HG03064 (cell line): ENCODE measurements around the gene WAC.
"Not testable (repeated sequence)": the region's sequence is repeated elsewhere in the genome, so short reads cannot be mapped to it uniquely, and the experiment has no call there.

Experiments used
- ATAC-seq: cut with Tn5 transposase; IDR thresholded peaks from one replicate; pipeline ENCODE4 v1.9.1; 2021; ENCODE audit warnings: low read depth; ENCODE audit not compliant: unreplicated experiment

Gene WAC

DNA sequence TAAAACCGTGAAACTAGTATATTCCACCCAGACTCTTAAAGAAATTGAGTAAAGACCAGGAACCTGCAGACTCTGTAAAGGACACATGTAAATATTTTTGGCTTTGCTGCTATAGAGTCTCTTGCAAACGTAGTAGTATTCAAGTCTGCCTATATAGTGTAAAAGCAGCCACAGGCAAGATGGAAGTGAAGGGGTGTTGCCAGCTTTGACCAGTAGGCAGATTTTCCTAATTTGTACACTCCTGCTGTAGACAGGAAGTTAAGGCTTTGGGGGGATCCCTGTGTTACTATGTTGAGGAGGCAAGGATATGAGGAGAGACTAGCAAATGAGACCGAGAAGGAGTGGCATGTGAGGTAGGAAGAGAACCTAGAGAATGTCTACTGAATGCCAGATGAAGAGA, 27.7 kb downstream of the WAC start:
- ATAC-seq = no peak

DNA sequence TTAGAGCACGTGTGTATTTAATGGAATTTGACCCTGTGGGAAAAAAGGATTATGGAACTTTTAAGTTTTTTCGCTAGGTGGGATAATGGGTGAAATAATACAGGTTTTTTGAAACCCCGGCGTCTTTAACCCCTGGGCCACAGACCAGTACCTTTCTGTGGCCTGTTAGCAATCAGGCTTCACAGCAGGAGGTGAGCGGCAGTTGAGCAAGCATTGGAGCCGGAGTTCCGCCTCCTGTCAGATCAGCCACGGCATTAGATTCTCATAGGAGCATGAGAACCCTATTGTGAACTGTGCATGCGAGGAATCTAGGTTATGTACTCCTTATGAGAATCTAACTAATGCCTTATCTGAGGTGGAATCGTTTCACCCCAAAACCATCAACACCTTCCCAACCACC, 28.6 kb downstream of the WAC start:
- ATAC-seq = no peak

DNA sequence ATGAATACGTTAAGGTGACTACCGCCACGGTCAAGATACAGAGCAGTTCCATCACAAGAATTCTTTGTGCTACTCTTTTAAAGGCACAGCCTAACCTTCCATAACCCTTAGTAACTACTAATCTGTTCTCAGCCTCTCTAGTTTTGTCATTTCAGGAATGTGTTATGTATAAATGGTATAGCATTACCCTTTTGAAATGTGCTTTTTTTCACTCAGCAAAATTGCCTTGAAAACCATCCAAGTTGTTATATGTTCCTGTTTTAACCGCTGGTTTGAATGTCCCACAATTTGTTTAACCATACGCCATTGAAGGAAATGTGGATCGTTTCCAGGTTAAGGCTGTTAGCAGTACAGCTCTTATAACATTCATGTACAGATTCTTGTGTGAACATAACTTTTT, 32.0 kb downstream of the WAC start:
- no peak for ATAC-seq

DNA sequence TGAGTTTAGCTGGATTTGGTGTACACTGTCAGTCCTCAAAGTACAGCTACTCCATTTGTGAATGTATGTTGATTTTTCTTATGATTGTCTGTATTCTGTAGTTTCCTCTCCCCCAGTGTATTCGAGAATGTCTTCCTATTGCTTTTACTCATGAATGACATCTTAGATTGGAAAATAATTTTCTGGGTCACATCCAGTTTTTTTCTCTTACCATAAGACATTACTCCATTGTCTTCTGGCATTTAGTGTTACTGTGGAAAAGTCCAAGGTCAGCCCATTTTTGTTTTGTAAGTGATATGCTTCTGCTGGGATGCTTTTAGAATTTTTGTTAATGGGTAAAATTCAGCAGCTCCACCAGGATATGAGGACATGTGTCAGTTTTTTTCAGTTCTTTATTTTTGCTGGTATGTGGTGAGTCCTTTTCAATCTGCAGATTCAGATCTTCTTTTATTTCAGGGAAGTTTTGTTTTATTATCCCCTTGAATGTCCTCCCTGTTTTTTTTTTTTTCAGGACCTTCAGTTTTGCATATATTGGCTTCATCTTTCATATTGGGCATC, 33.6 kb downstream of the WAC start:
- no peak for ATAC-seq

DNA sequence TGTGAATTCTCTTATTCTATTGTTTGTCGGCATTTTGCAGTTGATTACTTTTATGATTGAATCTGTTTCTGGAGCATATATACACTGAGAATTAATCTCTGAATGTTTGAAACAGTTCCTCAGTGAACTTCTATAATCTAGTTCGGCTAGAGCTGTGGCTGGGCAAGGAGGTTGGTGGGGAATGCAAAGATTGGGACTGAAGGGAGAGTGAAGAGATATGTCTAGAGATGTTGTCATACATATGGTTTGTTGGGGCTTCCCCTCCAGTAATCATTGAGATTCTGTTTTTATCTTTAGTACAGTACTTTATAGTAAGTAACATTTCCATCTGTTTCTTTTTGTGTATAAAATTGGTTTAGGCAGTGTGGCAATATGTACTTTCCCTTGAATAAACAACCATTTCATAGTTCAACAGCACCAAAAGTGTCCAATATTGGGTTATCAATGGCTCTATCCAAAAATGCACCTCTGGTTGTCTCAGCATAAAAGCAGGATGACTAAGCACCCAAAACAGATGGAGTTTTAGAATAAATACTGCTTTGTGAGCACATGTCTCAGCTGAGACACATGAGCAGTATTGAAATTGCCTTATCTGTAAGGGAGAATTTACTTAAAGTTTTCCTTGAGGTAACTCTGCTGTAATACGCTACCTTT, 36.7 kb downstream of the WAC start:
- ATAC-seq = no peak

DNA sequence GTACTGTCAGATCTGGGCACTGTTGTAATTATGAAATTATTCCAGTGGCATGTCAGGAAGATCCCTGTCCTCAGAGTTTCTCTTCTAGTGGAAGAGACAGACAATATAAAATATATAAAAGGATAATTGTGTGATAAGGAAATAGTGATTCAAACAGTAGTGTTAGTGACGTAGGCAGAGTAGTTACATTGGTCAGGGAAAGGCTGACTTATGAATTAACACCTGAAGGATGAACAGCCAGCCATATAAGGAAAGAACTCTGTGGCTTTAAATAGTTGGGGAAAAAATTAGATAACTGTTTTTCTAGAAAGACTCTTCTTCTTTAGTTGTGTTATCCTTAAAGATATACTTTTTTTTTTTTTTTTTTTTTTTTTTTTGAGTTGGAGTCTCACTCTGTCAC, 37.7 kb downstream of the WAC start:
- no peak for ATAC-seq

DNA sequence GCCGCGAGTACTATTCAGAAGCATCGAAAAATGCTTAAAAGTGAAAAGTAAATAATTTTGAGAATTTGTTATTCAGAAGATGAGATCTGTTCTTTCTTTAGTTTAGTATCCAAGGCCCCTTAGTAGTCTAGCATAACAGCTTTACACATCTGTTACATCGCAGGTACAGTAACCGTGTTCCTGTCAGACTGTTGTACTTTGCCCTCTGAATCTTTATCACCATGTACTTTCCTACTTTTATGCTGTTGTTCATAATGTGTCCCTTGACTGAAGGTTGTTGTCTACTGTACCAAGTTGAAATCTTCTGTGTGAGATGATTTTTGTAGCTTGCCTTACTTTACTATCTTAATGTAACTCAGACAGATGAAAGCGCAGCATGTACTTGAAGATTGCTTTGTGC, 38.3 kb downstream of the WAC start:
- ATAC-seq = no peak

DNA sequence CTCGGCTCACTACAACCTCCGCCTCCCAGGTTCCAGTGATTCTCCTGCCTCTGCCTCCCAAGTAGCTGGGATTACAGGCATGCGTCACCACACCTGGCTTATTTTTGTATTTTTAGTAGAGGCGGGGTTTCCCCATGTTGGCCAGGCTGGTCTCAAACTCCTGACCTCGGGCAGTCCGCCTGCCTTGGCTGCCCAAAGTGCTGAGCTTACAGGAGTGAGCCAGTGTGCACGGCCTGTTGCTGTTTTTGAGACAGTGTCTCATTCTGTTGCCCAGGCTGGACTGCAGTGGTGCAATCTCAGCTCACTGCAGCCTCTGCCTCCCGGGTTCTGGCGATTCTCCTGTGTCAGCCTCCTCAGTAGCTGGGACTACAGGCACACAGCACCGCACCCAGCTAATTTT, 41.3 kb downstream of the WAC start:
- ATAC-seq = not testable (repeated sequence)

DNA sequence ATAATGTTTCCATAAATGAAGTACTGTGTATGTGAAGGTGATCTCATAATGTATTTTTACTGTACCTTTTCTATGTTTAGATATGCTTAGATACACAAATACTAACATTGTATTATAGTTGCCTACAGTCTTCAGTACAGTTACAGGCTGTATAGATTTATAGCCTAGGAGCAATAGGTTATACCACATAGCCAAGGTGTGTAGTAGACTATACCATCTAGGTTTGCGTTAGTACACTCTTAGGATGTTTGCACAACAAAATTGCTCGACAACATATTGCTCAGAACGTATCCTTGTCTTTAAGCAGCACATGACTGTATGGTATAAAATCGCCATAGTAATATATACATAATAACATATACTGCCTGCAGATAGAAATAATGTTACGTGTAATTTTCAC, 42.9 kb downstream of the WAC start:
- ATAC-seq = no peak

DNA sequence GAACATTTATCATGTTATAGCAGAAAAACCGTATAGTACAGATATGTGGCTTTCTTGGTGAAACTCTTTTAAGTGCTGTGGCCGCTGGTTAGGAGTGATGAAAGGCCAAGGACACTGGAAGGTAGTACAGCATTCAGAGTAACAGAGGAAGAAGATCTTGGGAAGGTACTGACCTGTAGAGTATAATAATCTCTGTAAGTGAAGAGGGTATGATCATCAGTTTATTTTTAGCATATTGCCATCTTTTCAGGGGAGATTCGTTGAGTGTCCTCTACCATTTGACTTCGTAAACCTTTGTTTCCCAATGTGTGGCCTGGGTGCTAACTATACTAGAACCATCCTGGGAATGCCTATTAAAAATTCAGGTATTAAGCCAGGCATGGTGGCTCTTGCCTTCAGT, 44.6 kb downstream of the WAC start:
- no peak for ATAC-seq

DNA sequence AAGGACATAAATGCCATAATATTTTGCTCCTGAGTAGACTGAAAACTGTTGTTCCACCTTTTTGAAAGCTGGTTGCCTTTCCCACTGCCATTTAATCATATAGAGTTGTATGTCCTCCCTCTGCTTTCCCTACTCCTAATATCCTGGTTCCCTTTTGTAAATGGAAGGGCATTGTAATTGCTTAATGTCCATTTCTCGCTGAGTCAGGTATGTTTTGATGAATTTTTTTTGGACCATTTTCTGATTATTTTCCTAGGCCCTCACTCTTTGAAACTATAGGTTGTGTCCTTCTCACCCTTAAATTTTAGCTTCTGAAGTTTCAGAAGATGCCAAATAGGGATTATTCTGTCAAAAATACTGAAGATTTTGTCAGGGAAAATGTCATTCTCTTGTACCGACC, 45.5 kb downstream of the WAC start:
- ATAC-seq = no peak

DNA sequence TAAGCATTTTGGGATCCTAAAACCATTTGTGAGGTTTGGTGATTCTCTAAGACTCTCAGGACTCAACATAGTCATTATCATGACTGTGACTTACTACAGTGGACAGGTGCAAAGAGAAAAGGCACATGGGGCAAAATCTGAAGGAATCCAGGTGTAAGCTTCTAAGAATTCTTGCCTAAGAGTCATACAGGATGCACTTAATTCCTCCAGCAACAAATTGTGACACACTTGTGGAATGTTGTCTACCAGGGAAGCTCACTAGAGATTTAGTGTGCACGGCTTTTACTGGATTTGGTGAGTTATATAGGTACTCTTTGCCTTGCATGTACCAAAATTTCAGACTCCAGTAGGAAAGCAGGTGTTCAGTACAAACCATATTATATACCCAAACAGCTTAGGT, 47.9 kb downstream of the WAC start:
- ATAC-seq = no peak

DNA sequence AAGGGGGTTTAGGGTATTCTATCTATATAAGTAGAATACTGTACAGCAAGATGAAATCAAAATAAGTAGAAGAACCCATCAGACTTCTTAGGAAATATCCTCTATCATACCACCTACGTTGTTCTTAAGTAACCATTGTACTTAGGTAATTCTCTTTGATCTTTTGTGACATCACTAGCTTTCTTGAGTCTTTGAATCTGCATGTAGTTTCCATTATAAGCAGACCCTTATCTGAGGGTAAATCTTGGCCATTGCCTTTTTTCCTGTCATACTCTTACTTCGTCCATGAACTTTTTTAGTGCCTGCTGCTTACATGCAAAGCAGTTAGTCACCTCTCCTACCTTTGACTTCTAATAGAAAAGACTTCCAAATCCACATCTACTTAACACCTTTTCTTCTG, 49.0 kb downstream of the WAC start:
- no peak for ATAC-seq

DNA sequence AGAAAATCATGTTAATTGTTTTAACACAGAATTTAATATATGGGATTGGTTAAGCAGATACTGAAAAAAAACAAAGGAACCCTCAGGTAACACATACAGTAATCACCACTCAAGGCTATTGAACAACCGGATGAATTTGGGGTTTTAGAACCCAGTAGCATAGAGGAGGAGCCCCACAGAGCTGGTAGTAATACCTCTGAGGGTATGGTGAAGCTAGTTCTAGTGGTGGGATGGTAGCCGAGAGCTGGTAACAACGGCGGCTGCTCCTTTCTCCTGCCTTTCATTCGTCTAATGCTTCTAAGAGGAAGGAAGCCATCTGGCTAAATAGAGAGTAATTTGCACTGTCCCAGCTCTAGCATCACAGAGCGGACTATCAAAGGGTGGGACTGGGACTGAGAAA, 52.2 kb downstream of the WAC start:
- ATAC-seq = no peak

DNA sequence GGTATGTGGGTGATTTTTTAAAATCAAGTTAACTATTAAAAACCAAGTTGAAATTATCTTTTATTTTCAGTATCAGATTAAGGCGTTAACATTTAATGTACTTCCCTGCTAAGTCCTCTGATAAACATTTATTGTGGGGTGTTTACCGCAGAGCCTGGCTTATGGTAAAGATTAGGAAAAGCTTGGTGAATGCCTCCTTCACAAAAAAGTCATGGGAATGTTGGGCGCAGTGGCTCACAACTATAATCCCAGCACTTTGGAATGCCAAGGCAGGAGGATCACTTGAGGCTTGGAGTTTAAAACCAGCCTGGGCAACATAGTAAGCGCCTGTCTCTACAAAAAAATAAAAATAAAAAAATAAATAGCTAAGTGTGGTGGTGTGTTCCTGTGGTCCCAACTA, 53.3 kb downstream of the WAC start:
- ATAC-seq = no peak

DNA sequence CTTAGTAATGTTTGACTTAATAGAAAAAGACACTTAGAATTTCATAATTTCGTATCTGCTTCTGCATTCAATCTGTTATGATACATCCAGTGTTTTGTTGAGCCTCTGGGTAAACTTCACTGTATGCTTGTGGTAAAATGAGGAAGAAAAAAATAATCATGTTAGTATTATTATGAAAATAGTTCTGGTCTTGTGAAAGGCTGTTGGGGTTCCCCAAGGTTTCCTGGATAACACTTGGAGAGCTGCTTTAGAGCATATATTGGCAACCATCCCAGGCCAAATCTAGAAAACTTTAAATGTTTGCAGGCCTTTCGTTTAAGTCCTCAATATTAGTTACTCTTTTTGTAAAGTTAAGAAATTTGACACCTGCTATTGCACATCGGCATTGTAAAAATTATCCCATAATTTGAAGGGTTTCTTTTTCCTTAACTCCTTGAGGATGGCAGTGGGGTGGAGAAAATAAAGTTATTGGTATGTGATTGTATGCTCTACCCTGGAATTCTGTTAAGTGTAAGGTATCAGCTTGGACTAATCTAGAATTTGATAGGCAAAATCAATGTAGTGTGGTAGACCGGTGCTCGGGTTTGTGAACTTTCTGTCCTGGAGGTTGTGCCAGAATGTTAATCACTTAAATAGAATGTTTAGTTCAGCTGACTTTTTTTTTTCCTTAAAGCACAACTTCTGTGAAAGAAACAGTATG, 54.5 kb downstream of the WAC start:
- no peak for ATAC-seq

DNA sequence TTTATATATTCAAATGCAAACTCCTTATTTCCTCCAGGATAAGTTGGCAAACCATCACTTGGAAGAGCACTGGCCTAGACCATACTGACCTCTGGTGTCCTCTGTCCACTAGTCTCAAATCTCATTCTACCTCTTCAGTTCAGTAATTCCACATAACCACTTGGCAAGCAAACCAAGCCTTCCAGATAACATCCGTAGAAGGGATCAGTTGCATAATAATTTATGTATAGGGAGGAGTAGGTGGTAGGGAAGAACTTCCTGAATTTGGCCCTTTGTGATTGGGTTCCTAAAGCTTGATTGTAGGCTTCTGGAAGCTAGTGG, 55.0 kb downstream of the WAC start:
- no peak for ATAC-seq

DNA sequence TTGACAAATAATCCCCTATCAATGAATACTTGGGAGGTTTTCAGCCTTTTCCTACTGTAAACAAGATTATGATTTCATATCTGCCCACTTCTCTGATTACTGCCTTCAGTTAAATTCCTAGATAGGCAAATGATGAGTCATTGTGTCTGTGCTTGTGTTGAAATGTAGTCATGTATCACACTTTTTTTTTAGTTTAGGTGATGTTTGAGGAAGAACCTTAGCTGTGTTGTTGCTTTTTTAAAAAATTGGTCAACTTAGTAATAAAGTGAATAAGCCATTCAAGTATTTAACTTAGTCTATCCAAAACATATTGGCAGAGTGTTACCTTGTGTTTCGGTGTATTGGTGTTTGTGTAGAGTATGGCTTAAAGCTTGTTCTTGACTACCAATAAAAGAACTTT, 60.0 kb downstream of the WAC start:
- no peak for ATAC-seq

DNA sequence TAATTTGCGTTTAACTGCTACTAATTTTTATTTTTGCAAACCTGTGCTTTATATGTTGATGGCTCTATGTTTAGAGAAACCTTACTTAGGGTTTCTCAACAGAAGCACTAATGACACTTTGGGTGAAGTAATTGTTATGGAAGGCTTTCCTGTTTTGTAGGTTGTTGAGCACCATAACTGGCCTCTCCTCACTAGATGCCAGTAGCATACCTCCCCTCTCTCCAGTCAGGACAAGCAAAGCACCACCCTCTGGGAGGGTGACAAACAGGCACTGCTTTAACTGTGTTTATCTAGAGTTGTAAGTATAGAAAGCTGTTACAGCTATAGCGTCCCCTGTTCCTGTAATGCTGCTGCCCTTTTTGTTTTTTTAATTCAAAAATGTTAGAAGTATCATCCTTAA, 60.9 kb downstream of the WAC start:
- no peak for ATAC-seq

DNA sequence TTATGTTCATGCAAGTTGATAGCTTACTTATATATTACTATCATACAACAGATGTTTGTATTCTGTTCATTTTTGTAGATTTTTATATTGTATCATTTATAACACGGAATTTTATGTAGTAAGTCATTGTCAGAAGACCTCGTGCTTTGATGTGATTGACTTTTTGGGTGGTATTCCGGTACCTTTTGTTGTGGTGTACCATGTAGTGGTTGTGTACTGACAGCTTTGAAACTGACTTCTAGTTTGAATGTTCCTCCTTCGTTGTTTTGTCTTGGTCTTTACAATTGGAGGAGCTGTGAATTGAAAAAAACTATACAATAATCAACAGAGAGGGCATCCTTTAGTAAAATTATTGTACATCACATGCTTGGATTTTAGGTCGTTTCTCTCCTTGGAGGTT, 61.5 kb downstream of the WAC start:
- ATAC-seq = no peak

DNA sequence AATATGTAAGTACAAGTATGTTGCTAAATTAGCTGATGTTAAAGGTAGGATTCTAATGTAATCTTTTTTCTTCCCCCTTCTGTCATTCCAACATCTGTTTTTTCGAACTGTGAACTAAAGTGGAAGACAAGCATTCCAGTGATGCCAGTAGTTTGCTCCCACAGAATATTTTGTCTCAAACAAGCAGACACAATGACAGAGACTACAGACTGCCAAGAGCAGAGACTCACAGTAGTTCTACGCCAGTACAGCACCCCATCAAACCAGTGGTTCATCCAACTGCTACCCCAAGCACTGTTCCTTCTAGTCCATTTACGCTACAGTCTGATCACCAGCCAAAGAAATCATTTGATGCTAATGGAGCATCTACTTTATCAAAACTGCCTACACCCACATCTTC, 62.7 kb downstream of the WAC start:
- ATAC-seq = no peak

DNA sequence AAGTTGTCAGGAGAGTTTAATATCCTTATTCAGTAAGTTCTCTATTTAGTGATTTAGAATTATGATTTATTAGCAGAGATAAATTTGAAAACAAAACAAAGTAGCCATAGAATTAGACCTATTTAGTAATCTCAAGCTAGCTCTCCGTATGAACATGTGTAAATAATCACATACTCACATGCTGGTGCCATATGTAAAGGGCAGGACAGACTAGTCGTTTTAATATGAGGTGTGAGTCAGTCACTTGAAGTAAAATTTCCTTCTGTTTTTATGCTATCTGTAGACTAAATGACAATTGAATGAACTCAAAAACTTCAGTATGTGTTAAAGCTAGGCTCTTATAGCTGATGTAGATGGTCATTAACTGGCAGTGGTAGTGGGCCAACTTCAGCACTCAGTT, 67.1 kb downstream of the WAC start:
- no peak for ATAC-seq

DNA sequence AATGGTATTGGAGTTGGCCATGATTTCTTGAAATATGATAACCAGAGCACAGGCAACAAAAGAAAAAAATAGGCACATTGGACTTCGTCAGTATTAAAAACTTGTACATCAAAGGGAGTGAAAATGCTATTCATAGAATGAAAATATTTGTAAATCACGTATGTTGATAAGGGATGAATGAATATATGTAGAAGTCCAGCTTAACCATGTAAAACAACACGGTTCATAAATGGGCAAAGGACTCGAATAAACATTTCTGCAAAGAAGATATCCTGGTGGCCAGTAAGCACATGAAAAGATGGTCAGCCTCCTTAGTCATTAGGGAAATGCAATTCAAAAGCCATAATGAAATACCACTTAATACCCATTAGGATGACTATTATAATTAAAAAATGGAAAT, 68.1 kb downstream of the WAC start:
- ATAC-seq = no peak
